Measurements from ENCODE around the gene DUSP23.

The DUSP23 gene

GRCh38 chr1:159815926-159816325 lies 35.2 kb downstream of the DUSP23 start:
- no peak overlapping the region for H3K4me3 ChIP-seq (ENCODE audit: low read depth, low read length)
- DNase-seq (ENCODE audit: low read depth): no peak
- no peak for TF ChIP-seq CTCF (IDR thresholded peaks at IDR 0.05; ENCODE audit: low read depth, low read length, missing control alignments)

- DNase-seq (ENCODE audit: low read depth): no peak
- no peak for TF ChIP-seq CTCF (IDR thresholded peaks at IDR 0.05; ENCODE audit: low read depth, low read length, missing control alignments)
- no peak overlapping the region for H3K4me3 ChIP-seq (ENCODE audit: low read depth, low read length)
Measured at GRCh38 chr1:159817276-159818041, 36.7 kb downstream of the DUSP23 start.

GRCh38 chr1:159821171-159821867 lies 40.6 kb downstream of the DUSP23 start:
- no peak for DNase-seq (ENCODE audit: low read depth)
- no peak overlapping the region for H3K4me3 ChIP-seq (ENCODE audit: low read depth, low read length)
- TF ChIP-seq CTCF (IDR thresholded peaks at IDR 0.05; ENCODE audit: low read depth, low read length, missing control alignments): no peak

GRCh38 chr1:159823406-159823805 lies 42.6 kb downstream of the DUSP23 start:
- TF ChIP-seq CTCF (IDR thresholded peaks at IDR 0.05; ENCODE audit: low read depth, low read length, missing control alignments): no peak
- no peak for DNase-seq (ENCODE audit: low read depth)
- no peak overlapping the region for H3K4me3 ChIP-seq (ENCODE audit: low read depth, low read length)

- no peak for TF ChIP-seq CTCF (IDR thresholded peaks at IDR 0.05; ENCODE audit: low read depth, low read length, missing control alignments)
- no peak for DNase-seq (ENCODE audit: low read depth)
- no peak overlapping the region for H3K4me3 ChIP-seq (ENCODE audit: low read depth, low read length)
Measured at GRCh38 chr1:159825564-159825963, 44.8 kb downstream of the DUSP23 start.

GRCh38 chr1:159826441-159827101 lies 45.8 kb downstream of the DUSP23 start, which contains the start of gene SLAMF8:
Gene SLAMF8 (plus strand): TSS chr1:159826873. CDS start chr1:159826899, 26 bp downstream.
- TF ChIP-seq CTCF (IDR thresholded peaks at IDR 0.05; ENCODE audit: low read depth, low read length, missing control alignments): no peak
- no peak for DNase-seq (ENCODE audit: low read depth)
- H3K4me3 ChIP-seq (ENCODE audit: low read depth, low read length): no peak within 1 kb of the TSS

Data from GM12864 (cell line).